ENCODE data around the gene EDEM2.
"Not testable (repeated sequence)": the region's sequence is repeated elsewhere in the genome, so short reads cannot be mapped to it uniquely, and the experiment has no call there.

The EDEM2 gene

DNA sequence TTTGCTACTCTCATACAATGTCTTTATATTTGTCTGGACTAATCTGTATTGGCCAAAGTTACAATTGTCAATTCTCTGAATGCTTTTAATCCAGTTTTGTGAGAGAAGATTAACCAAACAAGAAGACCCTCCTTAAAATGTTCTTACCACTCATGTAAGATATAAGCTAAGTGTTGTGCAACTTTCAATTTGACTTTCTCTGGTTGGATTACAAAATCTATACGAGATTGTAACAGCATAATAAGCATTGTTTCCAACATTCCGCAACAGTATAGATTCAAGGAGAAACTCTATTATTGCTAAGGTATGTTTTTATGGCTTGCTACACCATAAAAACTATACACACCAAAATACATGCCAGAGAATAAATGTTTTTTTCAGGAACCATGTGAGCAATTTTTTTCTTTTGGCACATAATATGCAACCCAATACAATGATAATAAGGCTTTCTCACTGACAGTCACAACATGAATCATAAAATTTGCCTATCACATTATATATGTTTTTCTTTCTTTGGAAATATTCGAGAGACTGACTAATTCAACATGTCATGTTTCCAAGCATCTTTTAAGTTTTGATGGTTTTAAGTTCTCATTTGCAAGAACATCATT is 42.3 kb downstream of the EDEM2 start:
- DNase-seq (ENCODE audit: low spot score in 2 of 2) = no peak
- Histone ChIP-seq H3K4me3 (no peak overlapping the region), H3K9me3 (no peaks in the 10 kb centered on the region), H3K27me3 (ENCODE audit: low read depth) (peaks cover 3% of the 10 kb centered on the region; the same call in 1 of the 2 replicates), H3K36me3 (replicated peaks) (no peaks in the 10 kb centered on the region), H3K4me1 (peaks cover 10% of the 10 kb centered on the region)
- in situ Hi-C loops (cut with MboI; ENCODE audit: low sequenced_read_pairs) = no loop called here

GRCh38 chr20:35101620-35102019 is 45.5 kb downstream of the EDEM2 start:
- no peaks in the 10 kb centered on the region for H3K9me3 ChIP-seq
- in situ Hi-C loops (cut with MboI; ENCODE audit: low sequenced_read_pairs) = no loop called here

DNA sequence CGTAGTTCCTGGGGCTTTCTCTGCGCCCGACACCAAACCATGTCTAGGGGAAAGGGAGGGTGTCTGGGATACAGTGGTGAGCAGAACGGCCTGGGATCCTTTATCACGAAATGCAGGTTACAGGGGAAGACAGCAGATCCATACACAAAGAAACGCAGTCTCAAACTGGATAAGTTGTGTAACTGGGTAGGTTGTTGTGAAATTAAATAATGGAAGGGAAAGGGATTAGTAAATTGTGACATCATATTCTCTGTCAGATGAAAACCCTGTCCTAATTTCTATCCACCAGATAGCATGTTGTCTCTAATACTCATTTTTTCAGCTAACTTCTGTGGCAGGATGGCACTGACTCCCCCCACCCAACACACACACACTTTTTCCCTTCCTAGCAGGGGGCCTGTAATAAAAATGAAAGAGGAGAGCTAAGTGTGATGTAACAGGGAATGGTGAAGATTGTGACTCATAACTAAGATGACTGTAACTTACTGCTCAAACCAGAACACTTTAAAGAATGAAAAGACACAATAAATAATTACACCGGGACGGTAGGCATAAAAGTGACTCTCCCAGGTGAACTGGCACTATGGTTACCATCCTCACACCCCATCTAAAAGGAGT is 53.8 kb downstream of the EDEM2 start:
- H3K4me3 ChIP-seq = peak overlapping the region; percentile 74
- H3K27me3 ChIP-seq (ENCODE audit: low read depth) = no peaks in the 10 kb centered on the region
- in situ Hi-C loops (cut with MboI; ENCODE audit: low sequenced_read_pairs) = loop anchor here (5.0 to 10.0 kb wide), 2 partner anchors 174 to 219 kb away; partner anchors contain the start of genes ACSS2 and GGT7
- H3K9me3 ChIP-seq = no peaks in the 10 kb centered on the region
- peaks cover 20% of the 10 kb centered on the region for H3K4me1 ChIP-seq
- DNase-seq (ENCODE audit: low spot score in 2 of 2) = no peak
- no peaks in the 10 kb centered on the region for H3K36me3 ChIP-seq (replicated peaks)

More at GRCh38 chr20:35101620-35102019, 45.5 kb downstream of the EDEM2 start:
- peaks cover 10% of the 10 kb centered on the region for H3K4me1 ChIP-seq
- DNase-seq (ENCODE audit: low spot score in 2 of 2) = no peak
- no peaks in the 10 kb centered on the region for H3K36me3 ChIP-seq (replicated peaks)
- no peak overlapping the region for H3K4me3 ChIP-seq
- H3K27me3 ChIP-seq (ENCODE audit: low read depth) = peaks cover 3% of the 10 kb centered on the region; the same call in 1 of the 2 replicates

DNA sequence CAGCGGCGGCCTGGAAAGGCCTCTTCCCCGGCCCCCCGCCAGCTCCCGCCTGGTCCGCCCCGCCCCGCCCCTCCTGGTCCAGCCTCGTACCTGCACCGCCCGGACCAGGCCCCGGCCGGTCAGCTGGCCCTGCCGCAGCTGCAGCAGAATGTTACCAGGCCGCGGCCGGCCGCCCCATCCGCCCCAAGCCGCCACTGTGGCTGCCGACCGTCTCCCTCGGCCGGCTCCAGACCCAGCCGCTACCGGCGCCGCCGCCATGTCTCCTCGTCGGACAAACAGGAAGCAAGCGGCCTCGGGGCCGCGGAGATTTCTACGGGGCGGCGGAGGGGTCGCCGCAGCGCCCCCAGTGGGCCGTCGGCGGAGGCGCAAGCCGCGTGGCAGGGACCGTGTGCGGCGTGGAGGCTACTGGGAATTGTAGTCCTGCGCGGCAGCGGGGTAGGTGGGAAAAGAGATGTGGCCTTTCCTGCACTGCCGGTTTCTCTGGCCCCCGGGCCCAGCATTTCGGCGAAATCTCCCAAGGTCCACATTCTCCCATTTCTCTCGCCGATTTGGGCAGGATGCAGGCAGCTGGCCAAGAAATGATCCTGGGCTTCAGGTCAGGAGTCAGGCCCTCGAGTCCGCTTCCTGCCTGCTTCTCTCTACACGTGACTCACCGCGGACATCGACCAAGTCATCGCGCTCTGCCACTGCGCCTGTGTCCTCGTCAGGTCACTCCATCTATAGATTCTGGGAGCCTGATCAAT is 54.4 kb downstream of the EDEM2 start, which contains the start of gene TRPC4AP:
TSS of gene TRPC4AP (minus strand) at position 284 of the 743 bp plus-strand sequence. CDS start at position 258, 26 bp downstream.
- in situ Hi-C loops (cut with MboI; ENCODE audit: low sequenced_read_pairs) = loop anchor here (5.0 to 10.0 kb wide), 2 partner anchors 175 to 218 kb away; partner anchors contain the start of genes ACSS2 and GGT7
- DNase-seq (ENCODE audit: low spot score in 2 of 2) = peak; percentile 90
- Histone ChIP-seq H3K36me3 (replicated peaks) (peaks cover 5% of the 10 kb centered on the region; the same call in 1 of the 2 replicates), H3K4me1 (peaks cover 27% of the 10 kb centered on the region), H3K27me3 (ENCODE audit: low read depth) (no peaks in the 10 kb centered on the region), H3K9me3 (no peaks in the 10 kb centered on the region), H3K4me3 (peak within 1 kb of the TSS; percentile 74)

DNA sequence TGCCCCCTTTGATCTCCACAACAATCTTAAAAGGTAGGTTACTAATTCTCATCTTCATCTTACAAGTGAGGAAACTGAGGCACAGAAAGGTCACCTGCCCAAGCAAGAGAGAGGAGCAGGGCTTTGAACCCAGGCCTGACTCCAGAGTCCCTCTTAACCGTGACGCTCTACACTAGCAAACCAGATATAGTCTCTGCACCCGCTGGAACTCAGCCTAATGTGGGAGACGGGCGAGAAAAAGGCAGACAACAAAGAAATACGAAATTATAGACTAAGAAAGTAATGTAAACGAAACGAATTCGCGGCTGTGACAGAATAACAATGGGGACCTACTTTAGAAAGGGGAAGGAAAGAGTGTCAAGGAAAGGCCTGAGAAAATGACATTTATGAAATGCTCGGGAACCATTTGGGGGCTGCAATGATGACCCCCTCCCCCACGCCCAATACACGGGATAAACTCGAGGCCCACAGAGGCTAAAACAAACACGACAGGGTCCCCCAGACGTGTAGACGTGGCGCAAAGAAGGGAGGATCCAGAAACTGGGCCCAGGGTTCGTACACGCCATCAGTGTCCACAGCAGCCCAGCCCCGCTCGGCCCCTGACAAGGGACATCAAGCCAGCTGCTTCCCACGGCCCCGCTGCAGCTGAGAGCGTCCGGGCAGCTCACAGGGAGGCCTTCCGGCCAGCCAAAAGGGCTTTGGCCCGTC is 55.2 kb downstream of the EDEM2 start:
- Histone ChIP-seq H3K9me3 (no peaks in the 10 kb centered on the region), H3K4me1 (peaks cover 31% of the 10 kb centered on the region), H3K36me3 (replicated peaks) (peaks cover 9% of the 10 kb centered on the region; the same call in 1 of the 2 replicates), H3K27me3 (ENCODE audit: low read depth) (no peaks in the 10 kb centered on the region), H3K4me3 (peak overlapping the region; percentile 74)
- peak in 1 of 2 experiments; percentile 20 for DNase-seq (ENCODE audit: low spot score in 2 of 2)
- in situ Hi-C loops (cut with MboI; ENCODE audit: low sequenced_read_pairs) = loop anchor here (5.0 to 10.0 kb wide), 2 partner anchors 175 to 217 kb away; partner anchors contain the start of genes ACSS2 and GGT7

GRCh38 chr20:35088231-35089145 is 58.6 kb downstream of the EDEM2 start:
- Histone ChIP-seq H3K4me1 (peaks cover 31% of the 10 kb centered on the region), H3K36me3 (replicated peaks) (peaks cover 9% of the 10 kb centered on the region; the same call in 1 of the 2 replicates), H3K4me3 (no peak overlapping the region), H3K9me3 (no peaks in the 10 kb centered on the region), H3K27me3 (ENCODE audit: low read depth) (no peaks in the 10 kb centered on the region)
- no peak for DNase-seq (ENCODE audit: low spot score in 2 of 2)
- in situ Hi-C loops (cut with MboI; ENCODE audit: low sequenced_read_pairs) = no loop called here

DNA sequence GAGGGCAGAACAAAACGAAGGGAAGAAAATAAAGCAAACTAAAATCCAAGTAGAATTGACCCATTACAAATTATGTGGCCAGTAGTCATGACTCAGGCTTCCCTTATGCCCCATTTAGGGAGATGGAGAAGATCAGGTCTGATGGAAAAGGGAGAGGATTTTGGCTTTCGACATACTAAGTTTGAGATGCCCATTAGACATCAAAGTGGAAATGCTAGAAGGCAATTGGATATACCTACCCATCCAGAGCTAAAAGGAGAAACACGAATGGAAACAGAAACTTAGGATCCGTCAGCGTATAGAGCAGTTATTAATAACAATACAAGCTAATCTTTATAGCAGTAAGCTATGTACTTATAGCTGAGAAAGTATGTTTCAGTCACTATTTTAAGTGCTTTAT is 59.3 kb downstream of the EDEM2 start:
- peaks cover 25% of the 10 kb centered on the region for H3K4me1 ChIP-seq
- peaks cover 9% of the 10 kb centered on the region; the same call in 1 of the 2 replicates for H3K36me3 ChIP-seq (replicated peaks)
- DNase-seq (ENCODE audit: low spot score in 2 of 2) = no peak
- no peaks in the 10 kb centered on the region for H3K9me3 ChIP-seq
- no peaks in the 10 kb centered on the region for H3K27me3 ChIP-seq (ENCODE audit: low read depth)
- in situ Hi-C loops (cut with MboI; ENCODE audit: low sequenced_read_pairs) = no loop called here
- H3K4me3 ChIP-seq = no peak overlapping the region

DNA sequence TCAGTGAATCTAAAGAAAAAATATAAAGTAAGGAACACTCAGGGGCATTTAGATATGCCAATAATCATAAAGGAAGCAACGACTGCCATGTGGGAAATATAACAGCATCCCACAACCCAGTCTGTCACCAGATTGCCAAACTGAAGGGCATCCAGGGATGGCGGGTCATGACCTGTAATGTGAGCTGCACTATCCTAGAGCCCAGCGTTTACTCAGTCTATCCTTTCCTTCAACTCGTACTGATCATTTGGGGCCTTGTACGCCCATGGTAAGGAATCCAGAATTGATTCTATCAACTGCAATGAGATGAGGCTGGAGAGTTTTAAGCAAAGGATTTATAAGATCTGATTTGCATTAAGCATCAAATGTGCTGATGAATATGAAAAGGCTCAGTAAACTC is 59.8 kb downstream of the EDEM2 start:
- in situ Hi-C loops (cut with MboI; ENCODE audit: low sequenced_read_pairs) = no loop called here
- Histone ChIP-seq H3K4me3 (no peak overlapping the region), H3K36me3 (replicated peaks) (peaks cover 9% of the 10 kb centered on the region; the same call in 1 of the 2 replicates), H3K27me3 (ENCODE audit: low read depth) (no peaks in the 10 kb centered on the region), H3K9me3 (no peaks in the 10 kb centered on the region), H3K4me1 (peaks cover 25% of the 10 kb centered on the region)
- no peak for DNase-seq (ENCODE audit: low spot score in 2 of 2)

DNA sequence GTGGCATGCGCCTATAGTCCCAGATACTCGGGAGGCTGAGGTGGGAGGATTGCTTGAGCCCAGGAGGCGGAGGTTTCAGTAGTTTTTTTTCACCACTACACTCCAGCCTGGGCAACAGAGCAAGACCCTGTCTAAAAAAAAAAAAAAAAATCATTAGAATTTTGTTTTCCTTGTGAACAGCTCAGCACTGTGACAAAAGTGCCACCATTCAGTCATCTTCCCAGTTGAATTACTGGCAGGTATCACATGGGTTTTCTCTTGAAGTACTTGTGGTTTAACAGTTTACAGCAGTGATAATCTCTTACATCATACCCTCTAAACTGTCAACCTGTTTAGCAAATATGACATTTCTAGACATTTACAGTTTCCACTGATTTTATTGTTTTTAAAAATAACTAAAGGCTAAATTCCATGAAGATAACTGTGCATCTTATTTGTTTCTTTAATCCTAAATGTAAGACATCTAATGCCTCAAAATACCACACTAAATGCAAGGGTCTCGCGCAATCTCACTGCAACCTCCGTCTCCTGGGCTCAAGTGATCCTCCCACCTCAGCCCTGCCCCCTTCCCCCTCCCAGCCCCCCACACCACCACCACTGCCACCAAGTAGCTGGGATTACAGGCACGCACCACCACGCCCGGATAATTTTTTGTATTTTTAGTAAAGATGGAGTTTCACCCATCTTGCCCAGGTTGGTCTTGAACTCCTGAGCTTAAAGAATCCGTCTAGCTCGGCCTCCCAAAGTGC is 61.5 kb downstream of the EDEM2 start:
- no peak for DNase-seq (ENCODE audit: low spot score in 2 of 2)
- peaks cover 20% of the 10 kb centered on the region for H3K4me1 ChIP-seq
- no peak overlapping the region for H3K4me3 ChIP-seq
- no peaks in the 10 kb centered on the region for H3K9me3 ChIP-seq
- in situ Hi-C loops (cut with MboI; ENCODE audit: low sequenced_read_pairs) = no loop called here
- H3K36me3 ChIP-seq (replicated peaks) = peaks cover 9% of the 10 kb centered on the region; the same call in 1 of the 2 replicates
- H3K27me3 ChIP-seq (ENCODE audit: low read depth) = no peaks in the 10 kb centered on the region

DNA sequence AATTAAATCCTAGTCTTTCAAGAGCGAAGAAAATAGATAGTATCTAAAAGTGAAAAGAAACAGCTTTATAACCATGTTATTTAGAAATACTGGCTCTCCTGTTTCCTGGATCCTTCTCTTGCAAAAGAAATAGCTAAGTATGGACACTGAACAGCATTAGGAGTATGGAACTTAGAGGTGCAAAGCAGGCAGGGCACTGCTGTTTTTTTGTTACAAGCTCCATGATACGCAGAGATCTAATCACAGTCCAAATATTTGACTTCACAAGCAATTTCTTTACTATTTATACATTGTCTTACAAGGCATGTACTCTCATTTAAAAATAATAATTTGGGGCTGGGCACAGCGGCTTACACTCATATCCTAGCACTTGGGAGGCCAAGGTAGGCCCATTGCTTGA is 62.1 kb downstream of the EDEM2 start:
- peaks cover 17% of the 10 kb centered on the region for H3K4me1 ChIP-seq
- no peaks in the 10 kb centered on the region for H3K27me3 ChIP-seq (ENCODE audit: low read depth)
- in situ Hi-C loops (cut with MboI; ENCODE audit: low sequenced_read_pairs) = no loop called here
- H3K4me3 ChIP-seq = no peak overlapping the region
- no peaks in the 10 kb centered on the region for H3K9me3 ChIP-seq
- DNase-seq (ENCODE audit: low spot score in 2 of 2) = no peak
- peaks cover 9% of the 10 kb centered on the region; the same call in 1 of the 2 replicates for H3K36me3 ChIP-seq (replicated peaks)

- H3K9me3 ChIP-seq; H3K27me3 ChIP-seq (ENCODE audit: low read depth); H3K4me1 ChIP-seq; in situ Hi-C loops (cut with MboI; ENCODE audit: low sequenced_read_pairs); H3K4me3 ChIP-seq; DNase-seq (ENCODE audit: low spot score in 2 of 2): not testable (repeated sequence)
- H3K36me3 ChIP-seq (replicated peaks) = peaks cover 17% of the 10 kb centered on the region
Measured at GRCh38 chr20:35080348-35080642, 66.8 kb downstream of the EDEM2 start.

Measured in HAP-1 (cell line).